Measurements from ENCODE around the gene SMARCB1.

GRCh38 chr22:23884140-23884539 lies 97.4 kb downstream of the SMARCB1 start:
- TF ChIP-seq POLR2AphosphoS5 (IDR thresholded peaks at IDR 0.05; ENCODE audit: low read depth, low read length) (no peak), TAF1 (IDR thresholded peaks at IDR 0.05; ENCODE audit: borderline replicate concordance, insufficient read depth, low read length) (no peak), SIN3A (IDR thresholded peaks at IDR 0.05; ENCODE audit: borderline replicate concordance, insufficient read depth, low read length) (no peak)
- TF ChIP-seq, protein P1, sequence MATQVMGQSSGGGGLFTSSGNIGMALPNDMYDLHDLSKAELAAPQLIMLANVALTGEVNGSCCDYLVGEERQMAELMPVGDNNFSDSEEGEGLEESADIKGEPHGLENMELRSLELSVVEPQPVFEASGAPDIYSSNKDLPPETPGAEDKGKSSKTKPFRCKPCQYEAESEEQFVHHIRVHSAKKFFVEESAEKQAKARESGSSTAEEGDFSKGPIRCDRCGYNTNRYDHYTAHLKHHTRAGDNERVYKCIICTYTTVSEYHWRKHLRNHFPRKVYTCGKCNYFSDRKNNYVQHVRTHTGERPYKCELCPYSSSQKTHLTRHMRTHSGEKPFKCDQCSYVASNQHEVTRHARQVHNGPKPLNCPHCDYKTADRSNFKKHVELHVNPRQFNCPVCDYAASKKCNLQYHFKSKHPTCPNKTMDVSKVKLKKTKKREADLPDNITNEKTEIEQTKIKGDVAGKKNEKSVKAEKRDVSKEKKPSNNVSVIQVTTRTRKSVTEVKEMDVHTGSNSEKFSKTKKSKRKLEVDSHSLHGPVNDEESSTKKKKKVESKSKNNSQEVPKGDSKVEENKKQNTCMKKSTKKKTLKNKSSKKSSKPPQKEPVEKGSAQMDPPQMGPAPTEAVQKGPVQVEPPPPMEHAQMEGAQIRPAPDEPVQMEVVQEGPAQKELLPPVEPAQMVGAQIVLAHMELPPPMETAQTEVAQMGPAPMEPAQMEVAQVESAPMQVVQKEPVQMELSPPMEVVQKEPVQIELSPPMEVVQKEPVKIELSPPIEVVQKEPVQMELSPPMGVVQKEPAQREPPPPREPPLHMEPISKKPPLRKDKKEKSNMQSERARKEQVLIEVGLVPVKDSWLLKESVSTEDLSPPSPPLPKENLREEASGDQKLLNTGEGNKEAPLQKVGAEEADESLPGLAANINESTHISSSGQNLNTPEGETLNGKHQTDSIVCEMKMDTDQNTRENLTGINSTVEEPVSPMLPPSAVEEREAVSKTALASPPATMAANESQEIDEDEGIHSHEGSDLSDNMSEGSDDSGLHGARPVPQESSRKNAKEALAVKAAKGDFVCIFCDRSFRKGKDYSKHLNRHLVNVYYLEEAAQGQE (IDR thresholded peaks at IDR 0.05; ENCODE audit: insufficient read depth in 1 of 2, low read depth in 2 of 2, low read length in 2 of 2): no peak

Data from PFSK-1 (cell line).